ENCODE results near the gene CRYGD.

CRYGD gene

DNA sequence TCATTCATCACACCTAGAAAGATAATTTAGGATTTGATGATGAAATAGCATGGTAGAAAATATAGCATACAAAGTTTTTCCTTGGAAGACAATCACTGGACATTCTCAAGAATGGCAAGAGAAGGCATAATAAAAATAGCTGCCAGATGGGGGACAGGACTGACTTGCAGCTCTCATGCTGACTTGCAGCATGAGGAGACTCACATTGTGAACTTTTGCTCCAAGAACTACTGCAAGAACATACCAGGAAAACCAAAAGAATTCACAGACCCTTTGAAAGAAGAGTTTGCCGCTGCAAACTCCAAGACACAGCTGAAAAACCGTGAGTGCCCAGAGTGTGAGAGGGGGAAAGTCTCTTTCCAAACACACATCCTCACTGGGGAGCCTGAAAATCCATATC is 47.0 kb downstream of the CRYGD start:
- no peak for DNase-seq

DNA sequence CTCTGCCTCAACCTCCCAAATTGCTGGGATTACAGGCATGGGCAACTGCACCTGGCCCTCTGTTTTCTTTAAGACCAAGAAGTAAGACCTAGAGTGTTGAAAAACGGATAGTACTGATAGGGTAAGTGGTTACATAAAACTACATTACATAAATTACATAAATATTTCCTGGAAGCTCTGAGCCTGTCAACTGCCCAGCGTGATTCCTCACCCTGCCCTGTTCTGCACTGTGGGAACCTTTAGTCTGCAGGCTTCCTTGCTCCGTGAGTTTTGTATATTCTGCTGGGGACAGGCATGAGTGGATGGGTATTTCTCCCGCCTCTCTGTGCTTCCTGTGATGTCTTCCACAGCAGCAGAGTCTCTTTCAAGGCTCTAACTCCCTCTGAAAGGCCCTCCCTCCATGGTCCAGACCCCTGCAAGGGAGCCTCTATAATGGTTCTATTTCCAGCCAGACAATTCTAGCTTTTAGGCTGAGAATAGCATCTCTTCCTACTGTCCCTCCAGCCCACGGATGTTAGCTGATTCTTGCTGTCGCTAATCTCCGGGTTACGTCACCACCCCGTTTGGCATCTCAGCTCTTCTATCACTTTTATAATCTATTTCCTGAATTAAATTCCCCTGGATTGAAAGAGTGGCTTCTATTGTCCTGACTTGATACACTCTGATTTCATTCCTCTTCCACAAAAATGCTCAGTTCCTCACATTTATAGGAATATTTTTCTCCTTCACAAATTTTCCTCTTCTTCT is 49.5 kb downstream of the CRYGD start:
- no peak for DNase-seq

DNA sequence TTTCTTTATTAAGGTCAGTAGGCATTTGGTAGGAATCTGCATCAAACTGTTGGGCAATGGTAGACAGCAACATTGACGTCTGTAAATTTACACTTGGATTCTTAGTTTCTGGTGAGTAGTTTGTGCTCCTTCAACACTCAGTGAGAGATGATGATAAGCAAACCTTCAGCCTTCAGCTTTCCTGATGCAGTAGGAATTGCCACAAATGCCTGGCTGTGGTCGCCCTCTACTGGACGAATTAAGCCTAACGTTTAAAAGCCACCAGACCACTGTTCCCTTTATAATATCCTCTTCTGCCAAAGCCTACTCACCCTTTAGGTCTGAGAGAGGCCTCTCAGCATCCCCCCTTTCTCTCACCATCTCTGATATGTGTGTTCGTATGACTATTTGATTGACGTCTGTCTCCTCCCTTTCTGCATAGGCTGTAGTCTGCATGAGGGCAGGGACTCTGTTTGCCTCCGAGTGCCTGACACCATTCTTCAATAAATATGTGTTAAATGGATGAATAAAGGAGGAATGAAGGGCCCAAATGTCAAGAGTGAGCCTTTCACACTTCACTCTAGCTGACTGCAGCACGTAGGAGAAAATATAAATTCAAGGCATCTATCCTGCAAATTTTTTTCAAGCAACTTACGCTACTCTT is 52.0 kb downstream of the CRYGD start:
- DNase-seq = peak; percentile 41
